Measurements from ENCODE around the gene USP30. TPM values are rescaled to one million over a fixed set of nuclear protein-coding genes. Genes with fewer than 3 reads are reported as not detected.

USP30 gene
- total RNA-seq, 2 experiments from 2014 or later = 5.5 to 7.2 TPM

DNA sequence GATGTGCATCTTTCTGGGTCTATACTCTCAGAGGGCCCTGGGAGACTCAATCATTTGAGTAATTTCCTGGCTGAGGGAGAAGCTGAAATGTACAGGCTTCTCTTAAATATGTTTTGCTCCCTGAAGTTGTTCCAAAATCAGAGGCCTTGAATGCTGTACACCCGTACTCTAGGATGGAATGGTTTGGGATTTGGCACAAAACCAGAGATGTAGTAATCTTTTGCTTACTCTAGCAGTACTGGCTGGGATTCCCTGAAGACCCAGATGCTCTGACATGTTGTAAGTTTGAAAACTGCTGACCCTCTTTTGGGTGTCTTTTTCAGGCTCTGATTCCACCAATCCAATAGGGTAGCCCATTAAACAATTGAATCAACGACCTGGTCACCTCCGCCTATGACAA lies 74.4 kb downstream of the USP30 start:
- DNase-seq = no peak
- Mint-ChIP-seq H3K4me1 (no peaks in the 10 kb centered on the region), H3K9me3 (no peaks in the 10 kb centered on the region), H3K27ac (no peak overlapping the region), H3K27me3 (no peaks in the 10 kb centered on the region), H3K36me3 (ENCODE audit: low read depth) (no peaks in the 10 kb centered on the region), H3K4me3 (no peak overlapping the region)
- ChIA-PET POLR2A (no interaction called here), CTCF (interaction anchor here (0.5 to 1.3 kb wide), 2 partner anchors 15 to 301 kb away, joined by 3 read pairs; no protein-coding TSS in a partner anchor)

- Mint-ChIP-seq H3K9me3 (no peaks in the 10 kb centered on the region), H3K27ac (no peak overlapping the region), H3K27me3 (no peaks in the 10 kb centered on the region), H3K4me1 (no peaks in the 10 kb centered on the region), H3K4me3 (no peak overlapping the region), H3K36me3 (ENCODE audit: low read depth) (no peaks in the 10 kb centered on the region)
- ChIA-PET CTCF (interaction anchor here (0.5 to 0.9 kb wide), 3 partner anchors 15 to 300 kb away, joined by 3 to 4 read pairs (median 3); no protein-coding TSS in a partner anchor), POLR2A (no interaction called here)
- no peak for DNase-seq
Measured at GRCh38 chr12:109127533-109128242, 75.3 kb downstream of the USP30 start.

GRCh38 chr12:109130297-109131153 lies 78.1 kb downstream of the USP30 start:
- ChIA-PET CTCF (interaction anchor here (0.5 to 0.8 kb wide), 2 partner anchors 11 to 21 kb away, joined by 3 read pairs; no protein-coding TSS in a partner anchor), POLR2A (no interaction called here)
- no peaks in the 10 kb centered on the region for H3K9me3 Mint-ChIP-seq
- H3K36me3 Mint-ChIP-seq (ENCODE audit: low read depth) = peaks cover 1% of the 10 kb centered on the region
- H3K27ac Mint-ChIP-seq = no peak overlapping the region
- DNase-seq = no peak
- no peak overlapping the region for H3K4me3 Mint-ChIP-seq
- H3K4me1 Mint-ChIP-seq = no peaks in the 10 kb centered on the region
- peaks cover 5% of the 10 kb centered on the region for H3K27me3 Mint-ChIP-seq

- Mint-ChIP-seq H3K27ac (no peak overlapping the region), H3K9me3 (no peaks in the 10 kb centered on the region), H3K4me1 (no peaks in the 10 kb centered on the region), H3K27me3 (peaks cover 6% of the 10 kb centered on the region), H3K36me3 (ENCODE audit: low read depth) (peaks cover 1% of the 10 kb centered on the region), H3K4me3 (no peak overlapping the region)
- ChIA-PET CTCF (interaction anchor here (0.5 to 1.1 kb wide), 3 partner anchors 11 to 22 kb away, joined by 3 to 4 read pairs (median 3); no protein-coding TSS in a partner anchor), POLR2A (no interaction called here)
- no peak for DNase-seq
Measured at GRCh38 chr12:109131154-109132050, 79.0 kb downstream of the USP30 start.

- ChIA-PET POLR2A (no interaction called here), CTCF (interaction anchor here (0.9 kb wide), 1 partner anchor 29 kb away, joined by 3 read pairs; no protein-coding TSS in a partner anchor)
- H3K27ac Mint-ChIP-seq = no peak overlapping the region
- no peak overlapping the region for H3K4me3 Mint-ChIP-seq
- H3K36me3 Mint-ChIP-seq (ENCODE audit: low read depth) = peaks cover 1% of the 10 kb centered on the region
- H3K27me3 Mint-ChIP-seq = peaks cover 10% of the 10 kb centered on the region
- no peak for DNase-seq
- H3K4me1 Mint-ChIP-seq = no peaks in the 10 kb centered on the region
- no peaks in the 10 kb centered on the region for H3K9me3 Mint-ChIP-seq
Measured at GRCh38 chr12:109134186-109134917, 82.0 kb downstream of the USP30 start.

DNA sequence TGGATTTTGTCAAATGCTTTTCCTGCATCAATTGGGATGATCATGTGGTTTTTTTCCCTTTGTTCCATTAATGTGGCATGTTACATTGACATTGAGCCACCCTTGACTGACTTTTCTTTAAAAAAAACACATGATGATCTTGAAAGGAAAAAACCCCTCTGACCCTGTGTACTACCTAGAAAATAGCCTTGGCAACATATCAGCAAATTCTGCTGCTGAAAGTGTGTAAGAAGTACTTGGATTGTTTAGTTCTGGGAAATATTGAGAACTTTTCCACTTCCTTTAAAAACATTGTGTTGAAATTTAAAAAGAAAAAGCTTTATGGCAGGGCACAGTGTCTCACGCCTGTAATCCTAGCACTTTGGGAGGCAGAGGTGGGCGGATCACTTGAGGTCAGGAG lies 84.7 kb downstream of the USP30 start:
- CTCF ChIA-PET = no interaction called here
- peaks cover 10% of the 10 kb centered on the region for H3K27me3 Mint-ChIP-seq
- H3K9me3 Mint-ChIP-seq = no peaks in the 10 kb centered on the region
- POLR2A ChIA-PET = no interaction called here
- H3K36me3 Mint-ChIP-seq (ENCODE audit: low read depth) = peaks cover 1% of the 10 kb centered on the region
- no peak overlapping the region for H3K4me3 Mint-ChIP-seq
- peaks cover 3% of the 10 kb centered on the region for H3K4me1 Mint-ChIP-seq
- no peak for DNase-seq
- no peak overlapping the region for H3K27ac Mint-ChIP-seq

Other genes with a start within 250 kb of the USP30 start
- gene SSH1, start 195.0 kb upstream of the USP30 start, total RNA-seq = 10 to 100 TPM; 24.2 to 27.4 TPM
- not detected for gene DAO, start 172.5 kb upstream of the USP30 start, total RNA-seq
- gene SVOP, start 31.5 kb upstream of the USP30 start, total RNA-seq = not detected
- gene ALKBH2, start 40.9 kb downstream of the USP30 start, total RNA-seq = 10 to 100 TPM in 1 of 2 experiments, 1 to 10 TPM in 1; 10.0 to 13.0 TPM
- gene UNG, start 45.0 kb downstream of the USP30 start, total RNA-seq = 10 to 100 TPM; 40.2 to 45.2 TPM
- gene ACACB, start 64.0 kb downstream of the USP30 start, total RNA-seq = 10 to 100 TPM; 10.3 to 13.3 TPM